ENCODE measurements around the gene TMEM200C. TPM values are rescaled to one million over a fixed set of nuclear protein-coding genes. Genes with fewer than 3 reads are reported as not detected.

TMEM200C gene
- total RNA-seq, 1 experiment from 2014 or later, result not detected

DNA sequence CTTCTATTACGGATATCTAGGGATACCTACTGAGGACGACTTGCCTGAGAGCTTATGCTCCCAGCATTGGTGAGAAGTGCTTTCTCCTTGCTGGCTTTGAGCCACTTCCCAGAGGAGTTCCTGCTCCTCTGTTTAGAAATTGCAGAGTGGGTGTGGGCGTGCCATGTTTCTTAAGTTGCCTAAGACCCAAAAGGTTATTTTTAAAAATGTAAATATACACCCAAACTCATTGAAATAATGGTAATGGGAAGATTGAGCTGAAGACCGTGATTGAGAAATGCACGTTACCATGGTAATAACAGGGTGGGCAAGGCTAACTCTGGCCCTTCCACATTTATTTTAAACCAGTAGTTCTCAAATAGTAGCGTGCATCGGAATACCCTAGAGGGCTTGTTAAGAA, 17.2 kb upstream of the TMEM200C start:
- Mint-ChIP-seq H3K9me3 (ENCODE audit: low read depth, unreplicated experiment) (peaks cover 4% of the 10 kb centered on the region), H3K36me3 (ENCODE audit: insufficient read depth, unreplicated experiment) (no peaks in the 10 kb centered on the region), H3K27me3 (ENCODE audit: unreplicated experiment) (no peaks in the 10 kb centered on the region), H3K4me3 (ENCODE audit: low read depth, unreplicated experiment) (no peak overlapping the region), H3K4me1 (ENCODE audit: low read depth, unreplicated experiment) (no peaks in the 10 kb centered on the region), H3K27ac (ENCODE audit: unreplicated experiment) (no peak overlapping the region)
- intact Hi-C loops (cut with micrococcal nuclease; ENCODE audit: unreplicated experiment), result no loop called here
- no peak for DNase-seq
- CTCF ChIA-PET, result no interaction called here
- no peak for TF ChIP-seq CTCF (IDR thresholded peaks at IDR 0.05; ENCODE audit: unreplicated experiment)
- BruUV-seq (replicated peaks), result no TSS peak

DNA sequence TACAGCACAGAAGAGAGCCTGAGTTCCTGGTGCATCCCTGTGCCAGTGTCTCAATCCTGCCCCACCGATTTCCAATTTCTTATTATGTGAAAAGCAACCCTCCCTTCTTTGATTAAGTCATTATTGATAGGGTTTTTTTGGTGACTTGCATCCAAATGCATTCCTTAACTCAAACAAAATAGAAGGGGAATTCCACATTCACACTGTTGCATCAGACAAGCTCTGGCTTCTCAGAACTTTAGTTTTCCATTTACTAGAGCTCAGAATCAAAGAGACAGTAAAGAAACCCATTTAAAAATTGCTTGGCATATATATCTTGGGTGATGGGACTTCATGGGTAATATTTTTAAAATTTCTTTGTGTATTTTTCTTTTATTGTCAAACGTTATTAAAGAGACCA, 13.8 kb upstream of the TMEM200C start:
- intact Hi-C loops (cut with micrococcal nuclease; ENCODE audit: unreplicated experiment), result no loop called here
- H3K4me1 Mint-ChIP-seq (ENCODE audit: low read depth, unreplicated experiment), result no peaks in the 10 kb centered on the region
- peaks cover 7% of the 10 kb centered on the region for H3K9me3 Mint-ChIP-seq (ENCODE audit: low read depth, unreplicated experiment)
- H3K4me3 Mint-ChIP-seq (ENCODE audit: low read depth, unreplicated experiment), result no peak overlapping the region
- H3K27ac Mint-ChIP-seq (ENCODE audit: unreplicated experiment), result peak overlapping the region; percentile 67
- CTCF ChIA-PET, result no interaction called here
- no TSS peak for BruUV-seq (replicated peaks)
- no peaks in the 10 kb centered on the region for H3K36me3 Mint-ChIP-seq (ENCODE audit: insufficient read depth, unreplicated experiment)
- TF ChIP-seq CTCF (IDR thresholded peaks at IDR 0.05; ENCODE audit: unreplicated experiment), result no peak
- H3K27me3 Mint-ChIP-seq (ENCODE audit: unreplicated experiment), result peaks cover 13% of the 10 kb centered on the region
- no peak for DNase-seq

- CTCF ChIA-PET, result no interaction called here
- no peak for TF ChIP-seq CTCF (IDR thresholded peaks at IDR 0.05; ENCODE audit: unreplicated experiment)
Measured at GRCh38 chr18:5903386-5903785, 8.1 kb upstream of the TMEM200C start.

DNA sequence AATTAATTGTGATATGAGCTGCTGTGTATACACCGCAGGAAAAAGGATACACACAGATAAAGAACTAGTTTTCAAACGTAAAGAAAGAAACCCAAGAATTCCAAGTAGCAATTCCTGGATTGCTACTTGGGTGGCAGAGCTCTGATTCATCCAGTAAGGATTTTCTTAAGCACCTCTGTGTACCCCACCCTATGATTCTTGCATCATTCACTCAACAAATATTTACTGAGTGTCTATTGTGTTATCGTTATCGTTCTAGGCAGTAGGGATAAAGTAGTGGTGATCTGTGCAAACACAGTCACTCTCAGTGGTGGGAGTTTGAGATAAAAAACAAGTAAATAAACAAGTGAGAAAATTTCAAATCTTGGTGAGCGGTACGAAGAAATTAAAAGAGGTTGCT, 4.9 kb upstream of the TMEM200C start:
- no TSS peak for BruUV-seq (replicated peaks)
- peak overlapping the region; percentile 18 for H3K4me3 Mint-ChIP-seq (ENCODE audit: low read depth, unreplicated experiment)

More at GRCh38 chr18:5903386-5903785, 8.1 kb upstream of the TMEM200C start:
- Mint-ChIP-seq H3K4me1 (ENCODE audit: low read depth, unreplicated experiment) (peaks cover 14% of the 10 kb centered on the region), H3K27ac (ENCODE audit: unreplicated experiment) (no peak overlapping the region), H3K36me3 (ENCODE audit: insufficient read depth, unreplicated experiment) (no peaks in the 10 kb centered on the region), H3K4me3 (ENCODE audit: low read depth, unreplicated experiment) (no peak overlapping the region), H3K9me3 (ENCODE audit: low read depth, unreplicated experiment) (peaks cover 8% of the 10 kb centered on the region), H3K27me3 (ENCODE audit: unreplicated experiment) (peaks cover 14% of the 10 kb centered on the region)
- intact Hi-C loops (cut with micrococcal nuclease; ENCODE audit: unreplicated experiment), result no loop called here
- no TSS peak for BruUV-seq (replicated peaks)
- DNase-seq, result no peak

More for the DNA sequence above, 4.9 kb upstream of the TMEM200C start:
- Mint-ChIP-seq H3K27me3 (ENCODE audit: unreplicated experiment) (peaks cover 27% of the 10 kb centered on the region), H3K9me3 (ENCODE audit: low read depth, unreplicated experiment) (peaks cover 8% of the 10 kb centered on the region), H3K27ac (ENCODE audit: unreplicated experiment) (peak overlapping the region; percentile 72), H3K4me1 (ENCODE audit: low read depth, unreplicated experiment) (peaks cover 14% of the 10 kb centered on the region), H3K36me3 (ENCODE audit: insufficient read depth, unreplicated experiment) (no peaks in the 10 kb centered on the region)
- no peak for DNase-seq
- TF ChIP-seq CTCF (IDR thresholded peaks at IDR 0.05; ENCODE audit: unreplicated experiment), result no peak
- intact Hi-C loops (cut with micrococcal nuclease; ENCODE audit: unreplicated experiment), result no loop called here
- CTCF ChIA-PET, result no interaction called here
